ENCODE data around the gene CELSR3. TPM values are rescaled to one million over a fixed set of nuclear protein-coding genes. Genes with fewer than 3 reads are reported as not detected.

Gene CELSR3
- total RNA-seq, 1 experiment from 2014 or later = 23.9 TPM

GRCh38 chr3:48664313-48664644 lies 1.6 kb upstream of the CELSR3 start:
- H4K5ac ChIP-seq (ENCODE audit: insufficient read length, low read depth, low read length) = no peak overlapping the region
- TF ChIP-seq, protein P1, sequence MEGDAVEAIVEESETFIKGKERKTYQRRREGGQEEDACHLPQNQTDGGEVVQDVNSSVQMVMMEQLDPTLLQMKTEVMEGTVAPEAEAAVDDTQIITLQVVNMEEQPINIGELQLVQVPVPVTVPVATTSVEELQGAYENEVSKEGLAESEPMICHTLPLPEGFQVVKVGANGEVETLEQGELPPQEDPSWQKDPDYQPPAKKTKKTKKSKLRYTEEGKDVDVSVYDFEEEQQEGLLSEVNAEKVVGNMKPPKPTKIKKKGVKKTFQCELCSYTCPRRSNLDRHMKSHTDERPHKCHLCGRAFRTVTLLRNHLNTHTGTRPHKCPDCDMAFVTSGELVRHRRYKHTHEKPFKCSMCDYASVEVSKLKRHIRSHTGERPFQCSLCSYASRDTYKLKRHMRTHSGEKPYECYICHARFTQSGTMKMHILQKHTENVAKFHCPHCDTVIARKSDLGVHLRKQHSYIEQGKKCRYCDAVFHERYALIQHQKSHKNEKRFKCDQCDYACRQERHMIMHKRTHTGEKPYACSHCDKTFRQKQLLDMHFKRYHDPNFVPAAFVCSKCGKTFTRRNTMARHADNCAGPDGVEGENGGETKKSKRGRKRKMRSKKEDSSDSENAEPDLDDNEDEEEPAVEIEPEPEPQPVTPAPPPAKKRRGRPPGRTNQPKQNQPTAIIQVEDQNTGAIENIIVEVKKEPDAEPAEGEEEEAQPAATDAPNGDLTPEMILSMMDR (conservative IDR thresholded peaks at IDR 0.05) = peak; percentile 30; the same call in 1 of the 3 replicates
- no peaks in the 10 kb centered on the region for H3K79me1 ChIP-seq (ENCODE audit: insufficient read depth, low read depth, low read length, poor library complexity, severe bottlenecking)
- no peaks in the 10 kb centered on the region for H3K27me3 ChIP-seq (ENCODE audit: insufficient read depth, low read length)
- peaks cover 16 to 17% of the 10 kb centered on the region in 2 experiments for H3K4me1 Mint-ChIP-seq
- no peak overlapping the region for H2BK15ac ChIP-seq (ENCODE audit: low read depth, low read length)
- no peak overlapping the region for H3T11ph ChIP-seq (ENCODE audit: low read length)
- H3K14ac ChIP-seq (ENCODE audit: insufficient read depth, low read length) = no peak overlapping the region
- no peak overlapping the region for H2AK5ac ChIP-seq (ENCODE audit: insufficient read length, low read length)
- H3K4me1 ChIP-seq (ENCODE audit: insufficient read depth, low read length) = no peaks in the 10 kb centered on the region
- no peak for DNase-seq
- H3K4me3 Mint-ChIP-seq = peak overlapping the region; percentile 88 to 92
- H3K23ac ChIP-seq (ENCODE audit: insufficient read length, low read depth, low read length) = no peak overlapping the region
- peak overlapping the region; percentile 10 for H4K91ac ChIP-seq (ENCODE audit: insufficient read length, low read depth, low read length)
- no CpG with 5 or more reads among the region's 11 CpGs for WGBS (ENCODE audit: extremely low coverage, insufficient read length, low lambda C conversion rate)
- no peak overlapping the region for H2AFZ ChIP-seq (ENCODE audit: low read length)
- no peak overlapping the region for H2BK120ac ChIP-seq (ENCODE audit: low read depth, low read length, poor library complexity, severe bottlenecking)
- H3K27me3 Mint-ChIP-seq (ENCODE audit: low read depth) = peaks cover 2% of the 10 kb centered on the region; the same call in 1 of the 2 replicates
- no peaks in the 10 kb centered on the region for H3K9me3 ChIP-seq (ENCODE audit: control insufficient read depth, low read depth, low read length)
- H3K9ac ChIP-seq (ENCODE audit: extremely low read depth, insufficient read length, low read length) = no peak overlapping the region
- H2BK5ac ChIP-seq (ENCODE audit: insufficient read length, low read length) = no peak overlapping the region
- no peak overlapping the region for H2BK20ac ChIP-seq (ENCODE audit: low read depth, low read length, poor library complexity, severe bottlenecking)
- peaks cover 18 to 45% (median 37%) of the 10 kb centered on the region in 3 experiments for H3K36me3 Mint-ChIP-seq (ENCODE audit: insufficient read depth in 1 of 3, low read depth in 3 of 3)
- H3K23me2 ChIP-seq (ENCODE audit: insufficient read length, low read depth, low read length, poor library complexity, severe bottlenecking) = peaks cover 18% of the 10 kb centered on the region
- H3K27ac Mint-ChIP-seq = peak overlapping the region; percentile 83 to 99 (median 97)
- no peak overlapping the region for H3K4me2 ChIP-seq (ENCODE audit: insufficient read depth, insufficient read length, low read length)
- H3K79me2 ChIP-seq (ENCODE audit: insufficient read depth, low read length) = no peaks in the 10 kb centered on the region
- no peaks in the 10 kb centered on the region for H4K20me1 ChIP-seq (ENCODE audit: control insufficient read depth, insufficient read depth, insufficient read length)
- no peak overlapping the region for H3K18ac ChIP-seq (ENCODE audit: insufficient read length, low read depth, low read length)
- no peak overlapping the region for H4K8ac ChIP-seq (replicated peaks; ENCODE audit: insufficient read length, low read depth, low read length)
- H3K9me3 Mint-ChIP-seq = peaks cover 0 to 2% of the 10 kb centered on the region in 2 experiments; a peak in 3 of 5 replicates
- no peak overlapping the region for H3K56ac ChIP-seq (ENCODE audit: insufficient read length, low read depth, low read length)
- no peak overlapping the region for H3K27ac ChIP-seq (ENCODE audit: insufficient read length, low read depth, low read length)
- H2BK12ac ChIP-seq (ENCODE audit: insufficient read length, low read depth, low read length) = no peak overlapping the region
- H3K4ac ChIP-seq (ENCODE audit: low read depth, low read length) = no peak overlapping the region

Measured in H9 (cell line).